Ureter (tissue), 1 donor: ENCODE measurements around the gene GIMD1. TPM values are rescaled to one million over a fixed set of nuclear protein-coding genes. Genes with fewer than 3 reads are reported as not detected.
"Not testable (repeated sequence)": the region's sequence is repeated elsewhere in the genome, so short reads cannot be mapped to it uniquely, and the experiment has no call there.

Experiments used
- DNase-seq: peaks from one replicate; pipeline ENCODE4 v3.0.0-alpha.2; 2020; ENCODE audit warnings: low spot score
- total RNA-seq: library from RNA; stranded (reverse); gene quantifications from one replicate; pipeline ENCODE4 v1.2.4, GENCODE V29; 2023
- donor health status: DM: yes; HTN: yes; CAD: no.

The GIMD1 gene
- total RNA-seq, result not detected

DNA sequence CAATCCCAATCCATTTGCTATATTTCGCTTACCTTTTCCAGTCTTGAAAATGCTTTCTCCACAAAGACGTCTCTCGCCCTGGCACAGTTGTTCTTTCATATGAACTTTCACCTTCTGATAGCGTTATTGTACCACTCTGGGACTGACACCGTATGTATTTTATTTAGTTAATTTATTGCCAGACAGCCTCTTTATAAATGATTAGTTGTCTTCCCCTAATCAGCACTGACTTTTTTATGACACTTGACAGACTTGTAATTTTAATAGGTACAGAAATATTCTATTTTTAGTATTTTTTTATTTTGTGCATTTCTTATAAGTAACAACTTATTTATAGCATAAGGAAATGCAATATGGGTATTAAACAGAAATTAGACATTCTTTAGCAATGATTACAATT, at the start of gene GIMD1:
GIMD1 (minus strand) TSS at position 101 of the 400 bp plus-strand sequence. CDS start 1,343 bp downstream, outside the sequence.
- no peak for DNase-seq

DNA sequence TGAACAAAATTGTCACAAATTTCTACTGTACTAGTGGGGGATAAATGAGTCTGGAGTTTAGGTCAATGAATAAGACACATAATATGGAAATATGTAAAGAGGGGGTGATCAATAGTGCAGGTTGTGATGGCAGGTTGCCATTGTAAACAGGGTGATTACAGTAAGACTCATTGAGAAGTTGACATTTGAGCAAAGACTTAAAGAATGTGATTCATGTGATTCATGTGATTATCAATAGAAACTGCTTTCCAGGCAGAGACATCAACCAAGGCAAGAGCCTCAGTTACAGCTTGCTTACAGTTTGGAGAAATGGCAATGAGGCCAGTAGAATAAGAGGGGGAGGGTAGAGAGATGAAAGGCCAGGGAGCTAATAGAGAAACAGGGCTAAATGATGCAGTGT, 45.8 kb upstream of the GIMD1 start:
- no peak for DNase-seq

DNA sequence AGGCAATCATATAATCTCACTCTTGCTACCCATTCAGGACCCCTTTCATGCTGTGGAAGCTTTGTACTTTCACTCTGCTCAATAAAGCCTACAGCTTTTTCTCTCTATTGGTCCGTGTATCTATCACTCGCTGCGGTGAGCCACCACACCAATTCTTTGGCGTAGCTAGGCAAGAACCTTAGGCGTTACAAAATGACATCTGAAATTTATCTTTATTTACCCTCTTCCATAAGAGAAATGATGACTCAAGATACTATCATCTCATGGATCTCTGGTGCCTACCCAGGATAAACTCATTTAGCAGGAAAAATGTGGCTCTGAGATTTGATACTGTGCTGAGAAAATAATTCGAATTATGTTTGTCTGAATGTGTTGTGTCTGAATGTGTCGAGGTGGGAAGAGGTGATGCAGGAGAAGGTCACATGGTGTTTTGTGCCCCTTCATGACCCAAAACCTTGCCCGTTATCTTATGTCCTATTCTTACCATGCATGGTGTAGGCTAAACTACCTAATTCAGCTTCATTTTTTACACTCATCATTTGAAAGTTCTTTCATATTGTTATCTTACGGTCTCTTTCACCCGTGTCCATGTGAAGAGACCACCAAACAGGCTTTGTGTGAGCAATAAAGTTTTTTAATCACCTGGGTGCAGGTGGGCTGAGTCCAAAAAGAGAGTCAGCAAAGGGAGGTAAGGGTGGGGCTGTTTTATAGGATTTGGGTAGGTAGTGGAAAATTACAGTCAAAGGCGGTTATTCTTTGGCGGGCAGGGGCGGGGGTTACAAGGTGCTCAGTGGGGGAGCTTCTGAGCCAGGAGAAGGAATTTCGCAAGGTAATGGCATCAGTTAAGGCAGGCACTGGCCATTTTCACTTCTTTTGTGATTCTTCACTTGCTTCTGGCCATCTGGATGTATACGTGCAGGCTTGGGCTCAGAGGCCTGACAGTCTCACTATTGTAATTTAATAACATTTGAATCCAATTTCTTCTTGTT, 41.6 kb upstream of the GIMD1 start:
- DNase-seq, result no peak

DNA sequence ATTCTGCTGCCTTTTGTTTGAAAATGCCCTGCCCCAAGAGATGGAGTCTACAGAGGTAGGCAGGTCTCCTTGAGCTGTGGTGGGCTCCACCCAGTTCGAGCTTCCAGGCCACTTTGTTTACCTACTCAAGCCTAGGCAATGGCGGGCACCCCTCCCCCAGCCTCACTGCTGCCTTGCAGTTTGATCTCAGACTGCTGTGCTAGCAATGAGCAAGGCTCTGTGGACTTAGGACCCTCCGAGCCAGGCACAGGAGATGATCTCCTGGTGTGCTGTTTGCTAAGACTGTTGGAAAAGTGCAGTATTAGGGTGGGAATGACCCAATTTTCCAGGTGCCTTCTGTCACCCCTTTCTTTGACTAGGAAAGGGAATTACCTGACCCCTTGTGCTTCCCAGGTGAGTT, 39.4 kb upstream of the GIMD1 start:
- DNase-seq, result not testable (repeated sequence)

DNA sequence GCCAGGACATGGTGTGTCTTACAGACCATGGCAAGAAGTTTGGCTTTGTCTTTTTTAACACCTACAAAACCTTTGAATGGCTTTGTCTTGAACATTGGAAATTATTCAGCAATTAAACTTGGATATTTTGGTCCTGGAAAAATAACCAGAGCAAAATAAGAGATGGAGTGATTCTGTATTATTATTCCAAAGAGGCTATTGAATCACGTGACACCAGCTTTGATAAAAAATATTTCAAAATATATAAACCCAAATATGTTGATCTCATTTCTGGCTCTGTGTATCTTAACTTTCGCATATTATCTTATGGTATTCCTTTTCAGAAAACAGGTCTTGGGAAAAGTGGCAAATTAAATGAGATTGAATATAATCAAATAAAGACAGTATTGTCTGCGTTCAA, 32.6 kb upstream of the GIMD1 start:
- no peak for DNase-seq

DNA sequence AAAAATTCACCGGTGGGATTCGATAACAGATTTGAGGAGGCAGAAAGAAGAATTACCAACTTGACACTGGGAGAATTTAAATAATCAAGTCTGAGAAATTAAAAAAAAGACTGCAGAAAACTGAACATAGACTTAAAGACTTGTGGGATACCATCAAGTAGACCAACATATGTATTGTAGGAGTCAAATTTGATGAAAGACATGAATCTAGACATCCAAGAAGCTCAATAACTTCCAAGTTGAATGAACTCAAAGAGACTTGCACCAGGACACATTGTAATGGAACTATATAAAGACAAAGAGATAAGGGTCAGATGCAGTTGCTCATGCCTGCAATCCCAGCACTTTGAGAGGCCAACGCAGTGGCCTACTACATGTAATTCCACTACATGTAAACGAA, 30.3 kb upstream of the GIMD1 start:
- not testable (repeated sequence) for DNase-seq

DNA sequence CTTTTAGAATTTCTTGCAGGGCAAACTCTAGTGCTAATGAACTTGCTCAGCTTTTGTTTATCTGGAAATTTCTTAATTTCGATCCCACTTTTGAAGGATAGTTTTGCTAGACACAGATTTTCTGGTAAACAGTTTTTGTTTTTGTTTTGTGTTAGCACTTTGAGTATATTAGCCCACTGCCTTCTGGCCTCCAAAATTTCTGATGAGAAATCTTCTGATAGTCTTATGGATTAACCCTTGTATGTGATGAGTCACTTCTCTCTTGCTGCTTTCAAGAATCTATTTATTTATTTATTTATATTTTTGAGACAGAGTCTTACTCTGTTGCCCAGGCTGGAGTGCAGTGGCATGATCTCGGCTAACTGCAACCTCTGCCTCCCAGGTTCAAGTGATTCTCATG, 27.0 kb upstream of the GIMD1 start:
- DNase-seq, result no peak

DNA sequence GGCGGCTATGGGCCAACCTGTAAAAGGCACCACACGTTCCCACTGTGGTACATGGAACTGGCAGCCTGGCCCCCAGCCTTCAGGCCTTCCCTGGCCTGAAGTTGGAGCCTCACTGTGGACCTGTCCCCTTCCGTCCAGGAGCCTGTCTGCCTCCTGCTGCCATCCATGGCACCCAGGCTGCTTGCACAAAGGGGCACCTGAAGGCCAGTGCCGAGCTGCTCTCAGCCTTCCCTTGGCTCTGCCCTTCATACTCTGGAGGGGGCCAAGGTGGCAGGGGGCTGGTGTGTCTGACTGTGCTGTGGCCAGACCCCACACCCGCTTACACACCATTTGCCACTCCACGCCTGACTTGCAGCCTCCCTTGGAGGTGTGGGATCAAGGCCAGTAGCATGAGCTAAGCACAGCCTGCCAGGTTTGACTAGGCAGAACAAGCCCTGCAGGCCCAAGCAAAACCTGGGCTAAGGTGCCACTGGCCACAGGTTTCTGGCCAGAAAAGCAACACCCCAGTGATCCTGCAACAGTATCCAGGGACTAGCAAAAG, 17.3 kb upstream of the GIMD1 start:
- no peak for DNase-seq

DNA sequence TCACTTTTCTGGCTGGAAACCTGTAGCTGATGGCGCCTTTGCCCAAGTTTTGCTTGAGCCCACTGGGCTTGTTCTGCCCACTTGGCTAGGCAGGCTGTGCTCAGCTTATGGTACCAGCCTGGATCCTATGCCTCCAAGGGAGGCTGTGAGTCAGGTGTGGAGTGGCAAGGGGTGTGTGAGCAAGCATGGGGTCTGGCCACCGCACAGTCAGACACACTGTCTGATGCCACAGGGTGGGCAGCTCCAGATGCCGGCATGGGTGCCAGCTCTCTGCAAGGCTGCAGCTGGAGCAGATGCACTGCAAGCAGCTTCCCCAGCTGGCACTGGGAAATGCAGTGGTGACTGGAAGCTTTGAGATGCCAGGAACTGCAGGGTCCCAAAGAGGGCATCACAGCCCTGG, 16.3 kb upstream of the GIMD1 start:
- no peak for DNase-seq

DNA sequence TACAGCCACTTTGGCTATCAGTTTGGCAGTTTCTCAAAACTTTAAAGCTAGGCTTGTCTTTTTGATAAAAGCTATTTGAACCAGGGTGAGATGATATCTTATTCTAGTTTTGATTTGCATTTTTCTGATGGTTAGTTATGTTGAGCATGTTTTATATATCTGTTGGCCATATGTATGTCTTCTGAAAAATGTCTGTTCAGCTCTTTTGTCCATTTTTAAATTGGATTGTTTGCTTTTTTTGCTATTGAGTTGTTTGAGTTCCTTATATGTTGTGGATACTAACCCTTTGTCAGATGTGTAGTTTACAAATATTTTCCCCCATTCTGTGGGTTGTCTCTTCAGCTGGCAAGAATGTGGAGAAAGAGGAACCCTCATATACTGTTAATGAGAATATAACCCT, 11.6 kb upstream of the GIMD1 start:
- no peak for DNase-seq

DNA sequence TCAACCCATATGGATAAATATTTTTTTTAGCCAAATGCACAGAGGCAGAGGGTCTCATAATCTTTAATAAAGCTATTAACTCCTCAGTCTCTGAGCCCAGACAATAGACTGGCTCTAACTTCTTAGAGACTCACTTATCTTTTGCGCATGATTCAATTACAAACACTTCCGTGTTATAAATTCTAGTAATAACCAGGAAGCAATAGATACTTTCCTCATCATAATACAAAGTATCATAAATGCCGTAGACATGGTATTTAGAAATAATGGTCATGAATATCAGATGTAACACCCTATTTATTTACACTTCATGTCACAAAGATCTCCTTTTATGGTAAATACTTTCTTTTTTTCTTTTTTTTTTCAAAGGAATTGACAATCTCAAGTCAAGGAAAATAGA, 4.4 kb upstream of the GIMD1 start:
- DNase-seq, result no peak

DNA sequence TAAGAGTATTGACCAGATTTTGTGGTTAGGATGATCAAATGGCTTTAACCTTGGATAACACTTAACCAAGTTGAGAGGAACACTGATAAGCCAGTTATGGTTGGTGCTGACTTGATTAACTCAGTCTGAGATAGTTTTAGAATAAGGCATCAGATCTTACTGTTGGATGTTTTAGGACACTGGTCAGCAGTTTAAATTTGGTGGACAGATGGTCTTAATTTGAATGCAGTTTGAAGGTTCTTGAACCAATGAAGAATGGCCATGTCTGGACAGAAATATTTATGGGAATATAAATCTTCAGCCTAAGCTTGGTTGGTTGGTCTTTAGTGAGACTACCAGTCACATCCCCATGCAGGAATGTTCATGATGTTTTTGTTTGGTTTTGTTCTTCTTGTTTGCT, 2.6 kb upstream of the GIMD1 start:
- no peak for DNase-seq

DNA sequence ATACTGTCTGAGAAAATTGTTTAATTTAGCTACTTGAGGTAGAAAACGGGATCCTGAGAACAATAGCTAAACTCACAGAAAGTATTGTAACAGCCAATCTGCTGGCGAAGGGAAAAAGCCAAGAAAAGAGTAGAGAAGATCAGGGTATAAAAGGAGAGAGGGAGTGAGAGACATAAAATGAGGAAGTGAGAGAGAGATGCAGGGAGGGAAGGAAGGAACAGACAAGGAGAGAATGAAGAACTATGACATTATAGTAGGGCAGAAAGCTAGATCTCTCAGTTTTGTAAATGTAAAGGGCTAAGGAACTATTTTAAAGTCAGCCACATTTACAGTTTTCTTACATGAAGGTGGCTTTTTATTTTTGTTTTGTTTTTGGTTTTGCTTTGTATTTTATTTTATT, 1.6 kb upstream of the GIMD1 start:
- no peak for DNase-seq

DNA sequence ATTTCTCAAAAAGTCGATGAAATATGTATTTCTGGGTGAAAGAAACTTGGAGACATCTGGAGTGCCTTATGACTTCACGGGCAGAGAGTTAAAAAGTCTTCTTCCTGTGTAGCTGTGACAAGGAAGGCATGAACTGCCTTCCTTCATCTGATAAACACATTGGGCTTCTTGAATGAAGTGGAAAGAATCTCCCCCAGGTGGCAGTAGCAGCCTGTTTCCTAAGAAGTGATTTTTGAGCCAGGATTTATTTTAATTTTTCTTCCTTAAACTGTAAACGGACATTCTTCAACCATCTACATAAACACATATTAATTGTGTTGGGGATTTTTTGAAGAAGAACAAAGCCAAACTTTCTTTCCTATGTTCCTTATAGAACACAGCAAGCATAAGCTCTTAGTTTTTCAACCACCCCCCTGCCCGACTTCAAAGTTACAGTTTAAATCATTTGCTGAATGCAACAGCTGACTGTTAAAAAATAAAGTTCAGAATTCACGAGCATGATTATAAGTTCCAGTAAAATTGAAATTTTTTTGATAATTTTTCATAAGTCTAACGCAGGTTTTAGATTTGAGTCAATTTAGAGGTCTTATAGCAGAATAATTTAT, 980 bp upstream of the GIMD1 start:
- peak; percentile 44 for DNase-seq

DNA sequence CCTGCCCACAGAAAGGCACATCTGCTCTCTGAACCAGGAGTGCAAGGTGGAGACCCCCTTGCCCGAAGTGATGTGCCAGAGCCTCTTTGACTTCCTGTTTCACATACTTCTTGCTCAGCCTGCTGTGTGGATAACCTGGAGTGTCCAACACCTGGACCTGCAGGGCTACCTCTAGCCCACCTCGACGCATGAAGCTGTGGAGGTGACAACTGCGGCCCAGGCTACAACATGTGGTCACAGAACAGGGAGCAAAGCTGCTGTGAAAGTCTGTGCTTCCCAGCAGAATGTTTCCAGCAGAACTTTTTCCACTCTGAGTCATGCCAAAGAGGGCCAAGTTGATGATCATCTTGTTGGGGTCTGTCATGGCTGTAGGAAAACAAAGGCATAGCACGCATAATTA, 1.5 kb downstream of the GIMD1 start:
- no peak for DNase-seq

DNA sequence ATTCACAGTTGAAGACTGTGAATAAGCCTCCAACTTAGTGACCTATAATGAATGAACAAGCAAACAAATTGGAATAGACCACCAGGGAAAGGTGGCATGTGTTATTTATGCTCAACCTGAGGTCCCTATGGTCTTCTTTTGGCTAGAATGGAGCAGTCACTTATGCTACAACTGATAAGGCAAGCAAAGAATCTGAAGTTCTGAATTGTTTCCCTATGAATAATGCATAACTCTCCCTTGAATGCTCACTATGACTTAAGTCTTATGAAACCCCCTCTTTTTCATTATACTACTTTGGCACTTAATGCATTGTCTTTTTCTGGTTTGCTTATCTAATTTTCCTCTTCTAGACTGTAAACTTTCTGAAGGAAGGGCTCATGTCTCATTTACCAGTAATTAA, 2.6 kb downstream of the GIMD1 start:
- DNase-seq, result no peak

DNA sequence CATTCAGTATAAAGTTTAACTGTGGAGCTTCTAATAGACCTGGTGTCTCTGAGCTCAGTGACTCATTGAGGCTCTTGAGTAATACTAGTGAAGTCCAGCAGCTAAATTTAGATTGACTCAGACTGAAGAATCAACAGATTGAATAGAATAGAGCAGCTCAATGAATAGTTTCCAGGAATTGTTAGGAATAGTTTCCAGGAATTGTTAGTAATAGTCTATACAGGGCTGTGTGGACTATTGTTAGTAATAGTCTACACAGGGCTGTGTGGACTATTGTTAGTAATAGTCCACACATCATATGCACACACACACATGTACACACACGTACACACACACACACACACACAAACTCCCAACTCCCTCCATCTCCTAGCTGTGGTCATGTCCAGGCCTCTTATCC, 3.0 kb downstream of the GIMD1 start:
- DNase-seq, result no peak

DNA sequence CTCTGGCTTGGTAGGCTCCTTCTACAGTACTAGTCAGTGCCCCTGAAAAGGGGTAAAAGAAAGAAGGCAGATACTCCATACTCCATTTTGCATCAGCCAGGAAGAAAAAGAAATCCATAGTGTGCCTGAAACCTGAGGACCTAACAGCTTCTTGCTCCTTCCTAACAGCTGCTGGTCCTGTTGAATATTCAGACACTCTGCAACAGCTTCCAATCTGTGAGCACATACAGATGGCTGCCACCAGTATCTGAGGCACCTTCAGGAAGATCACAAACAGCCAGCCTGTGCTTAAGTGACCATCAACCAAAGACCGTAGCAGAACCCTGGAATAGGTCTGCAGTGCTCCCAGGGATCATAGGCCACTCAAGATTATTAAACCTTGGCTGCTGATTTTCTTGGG, 4.3 kb downstream of the GIMD1 start:
- DNase-seq, result no peak

DNA sequence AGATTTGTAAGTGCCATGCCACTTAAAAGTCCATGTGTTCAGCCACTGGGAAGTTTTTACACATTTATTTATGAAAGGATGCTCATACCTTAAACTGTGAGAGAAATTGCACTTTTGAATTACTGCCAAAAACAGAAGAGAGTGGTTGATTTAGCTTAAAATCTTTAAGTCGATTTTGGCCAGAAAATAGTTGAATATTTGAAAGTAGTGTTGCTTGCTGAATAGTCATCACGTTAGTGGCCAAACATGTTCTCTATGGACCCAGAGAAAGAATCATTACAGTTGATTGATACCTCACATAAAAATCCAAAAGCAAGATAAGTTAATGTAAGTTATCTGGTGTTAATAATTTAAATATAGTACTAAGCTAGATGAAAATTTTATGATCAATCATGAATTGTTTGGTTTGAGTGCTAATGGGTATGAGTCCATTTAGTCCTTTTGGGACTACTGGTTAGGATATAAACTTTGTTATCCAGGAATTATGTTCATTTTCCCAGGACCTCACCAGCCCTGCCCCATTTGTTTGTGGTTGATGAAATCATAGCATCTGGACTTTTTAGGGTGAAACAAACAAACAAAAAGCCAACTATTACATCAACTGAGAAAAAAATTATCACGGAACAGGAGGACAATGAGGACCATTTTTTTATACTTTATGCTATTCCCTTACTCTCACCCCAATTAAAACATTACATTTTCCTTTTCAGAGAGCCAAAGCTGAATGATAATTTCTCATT, 6.3 kb downstream of the GIMD1 start:
- no peak for DNase-seq

DNA sequence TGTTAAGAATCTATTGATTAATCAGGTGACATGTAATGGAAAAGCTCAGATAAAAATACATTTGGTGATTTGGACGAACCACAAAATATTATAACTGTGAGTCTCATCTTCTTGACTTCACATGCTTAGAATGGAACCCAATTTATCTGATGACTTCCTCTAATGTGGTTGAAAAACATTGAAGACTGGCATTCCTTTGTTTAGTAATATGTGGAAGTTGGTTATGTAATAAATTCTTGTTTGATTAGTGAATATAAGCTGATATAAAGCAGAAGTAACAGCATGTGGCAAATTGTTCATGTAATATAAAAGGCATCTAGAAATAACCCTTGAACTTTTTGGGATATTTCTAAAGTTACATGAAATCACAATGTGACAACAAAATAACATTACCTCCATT, 9.7 kb downstream of the GIMD1 start:
- no peak for DNase-seq

DNA sequence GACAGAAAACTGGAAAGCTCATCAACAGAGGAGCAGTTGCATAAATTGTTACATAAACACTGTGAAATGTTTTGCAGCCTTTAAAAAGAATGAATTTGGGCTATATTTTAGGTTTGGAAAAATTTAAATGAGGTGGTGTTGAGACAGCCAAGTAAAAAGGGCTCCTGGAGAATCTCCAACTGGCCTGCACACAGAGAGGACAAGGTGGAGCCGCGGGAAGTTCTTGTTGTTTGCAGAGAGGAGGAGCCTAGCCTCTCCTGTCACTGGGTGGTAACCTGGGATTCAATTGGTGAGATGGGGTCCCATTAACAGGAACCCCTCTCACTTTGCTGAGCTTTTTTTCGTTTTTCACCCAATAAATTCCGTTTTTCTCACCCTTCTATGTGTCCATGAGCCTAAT, 13.4 kb downstream of the GIMD1 start:
- DNase-seq, result no peak

DNA sequence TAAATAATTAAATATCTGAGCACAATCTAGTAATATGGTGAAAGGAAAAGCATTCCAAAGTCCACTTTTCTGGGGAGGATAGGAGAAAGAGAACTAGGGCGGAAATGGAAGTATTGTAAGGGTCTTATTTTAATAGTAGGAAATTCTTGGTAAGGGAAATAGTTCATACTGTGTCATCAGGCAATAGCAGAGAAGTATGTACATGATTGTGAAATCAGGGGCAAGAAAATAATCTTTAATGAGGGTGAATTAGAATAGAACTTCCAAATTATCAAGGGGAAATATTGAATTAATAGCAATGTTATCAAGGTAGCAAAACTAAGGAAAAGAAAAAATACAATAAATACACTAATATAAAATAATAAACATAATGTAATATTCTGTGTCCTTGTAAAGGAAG, 14.8 kb downstream of the GIMD1 start:
- DNase-seq, result no peak
